Naive B cell (primary cell): Measurements from ENCODE around the gene TGFBR3. TPM values are rescaled to one million over a fixed set of nuclear protein-coding genes. Genes with fewer than 3 reads are reported as not detected.
A peak's percentile ranks its signal among the peaks of the same experiment; 100 is the strongest.

Source experiments
- ATAC-seq, 2 donors: fragments of 150-1000 bp; cut with Tn5 transposase; 2 replicates each; pipeline ENCODE4 v1.10.0; 2021; ENCODE audit warnings: low read depth in 2 of 2, mild to moderate bottlenecking in 2 of 2, moderate library complexity in 2 of 2
- DNase-seq: peaks from one replicate; pipeline ENCODE4 v3.0.0; 2022
- H3K27ac Mint-ChIP-seq, 6 donors: one replicate each; pipeline ENCODE4 v1.8.0; 2020 to 2022; ENCODE audit warnings: mild to moderate bottlenecking in 6 of 6, mixed read lengths in 6 of 6, moderate library complexity in 5 of 6, inconsistent platforms in 2 of 6
- H3K27me3 Mint-ChIP-seq, 3 donors: one replicate each; pipeline ENCODE4 v1.8.0; 2021 to 2022; ENCODE audit warnings: mixed read lengths in 3 of 3, mild to moderate bottlenecking in 1 of 3
- H3K36me3 Mint-ChIP-seq, 2 donors: one replicate each; pipeline ENCODE4 v1.8.0; 2020 to 2022; ENCODE audit warnings: mixed read lengths in 2 of 2, inconsistent platforms in 1 of 2, mild to moderate bottlenecking in 1 of 2
- H3K4me1 Mint-ChIP-seq, 3 donors: one replicate each; pipeline ENCODE4 v1.8.0; 2020 to 2022; ENCODE audit warnings: mixed read lengths in 3 of 3, inconsistent platforms in 1 of 3, mild to moderate bottlenecking in 1 of 3, moderate library complexity in 1 of 3
- H3K4me3 Mint-ChIP-seq, 8 donors: one replicate each; pipeline ENCODE4 v1.8.0; 2020 to 2022; ENCODE audit warnings: mild to moderate bottlenecking in 8 of 8, mixed read lengths in 8 of 8, moderate library complexity in 8 of 8, inconsistent platforms in 2 of 8
- H3K9me3 Mint-ChIP-seq, 7 donors: one replicate each; pipeline ENCODE4 v1.8.0; 2020 to 2022; ENCODE audit warnings: mixed read lengths in 7 of 7, mild to moderate bottlenecking in 5 of 7, inconsistent platforms in 2 of 7, moderate library complexity in 1 of 7
- polyA plus RNA-seq, 6 donors: library from polyadenylated mRNA; unstranded; fragments of 300-500 nt; fragmentation: Illumina TruSeq; gene quantifications; one replicate each; pipeline ENCODE4 v1.2.3, GENCODE V29; 2021; ENCODE audit warnings: low read depth in 6 of 6

The TGFBR3 gene
- polyA plus RNA-seq, 6 donors from 2014 or later, result 0.04 to 0.43 (median 0.31) TPM

DNA sequence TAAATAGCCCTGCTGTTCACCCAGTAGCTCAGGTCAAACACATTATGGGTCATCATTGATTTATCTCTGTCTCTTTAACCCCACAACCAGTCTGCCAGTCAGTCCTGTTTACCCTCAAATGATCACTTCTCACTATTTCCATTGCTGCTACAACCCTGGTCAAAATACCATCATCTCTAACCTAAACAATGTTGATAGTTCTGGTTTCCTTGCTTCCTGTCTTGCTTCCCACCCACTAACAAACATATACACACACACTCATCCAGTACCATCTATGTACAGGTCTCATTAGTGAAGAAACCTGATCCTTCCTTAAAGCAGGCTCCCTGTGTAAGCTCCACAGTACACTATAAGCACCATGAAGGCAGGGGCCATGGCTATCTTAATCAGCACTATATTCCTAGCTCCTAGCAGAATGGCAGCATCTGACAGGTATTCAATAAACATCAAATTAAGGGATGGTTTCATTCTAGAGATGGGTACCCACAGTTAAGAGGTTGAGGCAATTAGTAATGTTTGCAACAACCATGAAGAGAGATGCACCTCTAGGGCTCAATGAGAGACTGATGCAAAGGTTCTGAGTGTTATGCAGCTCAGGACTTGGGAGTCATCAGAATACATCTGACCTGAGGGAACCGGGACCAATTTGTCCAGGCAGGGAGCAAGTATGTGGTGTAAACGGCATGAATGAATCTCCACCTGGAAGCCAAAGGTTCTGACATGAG is 10.0 kb upstream of the TGFBR3 start:
- DNase-seq (no peak), ATAC-seq (no peak)
- H3K4me1 Mint-ChIP-seq, result no peaks in the 10 kb centered on the region
- no peaks in the 10 kb centered on the region for H3K36me3 Mint-ChIP-seq
- H3K27me3 Mint-ChIP-seq, result peaks cover 26 to 33% (median 33%) of the 10 kb centered on the region in 3 donors
- H3K27ac Mint-ChIP-seq, result peak overlapping the region in 1 of 6 donors; percentile 0
- no peak overlapping the region for H3K4me3 Mint-ChIP-seq
- H3K9me3 Mint-ChIP-seq, result peaks cover 0 to 2% (median 0%) of the 10 kb centered on the region in 7 donors

DNA sequence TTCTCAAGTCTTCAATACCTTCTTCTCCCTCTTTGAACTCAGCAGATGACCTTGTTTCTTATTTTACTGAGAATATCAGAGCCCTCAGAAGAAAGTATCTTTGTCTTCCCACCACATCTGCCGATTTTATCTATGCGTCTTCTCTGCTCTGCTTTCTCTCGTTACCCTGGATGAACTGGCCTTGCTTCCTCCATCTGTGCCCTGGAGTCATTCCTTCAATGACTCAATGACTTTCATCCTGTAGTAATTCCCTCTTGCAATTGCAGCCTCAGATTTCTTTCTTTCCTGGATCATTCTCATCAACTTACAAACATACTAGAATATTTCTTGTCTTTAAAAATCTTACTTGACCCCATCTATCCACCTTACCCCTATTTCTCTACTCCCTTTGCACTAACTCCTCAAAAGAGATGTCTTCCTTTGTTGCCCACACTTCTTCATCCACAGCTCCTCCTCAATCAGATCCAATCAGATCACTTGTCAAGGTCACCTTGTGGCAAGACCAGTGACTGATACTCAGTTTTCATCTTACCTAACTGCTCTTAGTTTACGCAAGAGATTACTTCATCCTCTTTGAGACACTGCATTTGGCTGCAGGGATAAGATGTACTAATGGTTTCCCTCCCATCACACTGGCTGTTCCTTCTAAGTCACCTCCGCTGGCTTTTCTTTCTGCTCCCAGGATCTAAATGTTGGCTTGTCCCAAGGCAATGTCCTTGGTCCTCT is 8.2 kb upstream of the TGFBR3 start:
- DNase-seq, result no peak
- ATAC-seq, result no peak
- Mint-ChIP-seq H3K27ac (no peak overlapping the region), H3K9me3 (peaks cover 0 to 2% (median 0%) of the 10 kb centered on the region in 7 donors), H3K27me3 (peaks cover 26 to 36% (median 32%) of the 10 kb centered on the region in 3 donors), H3K4me1 (no peaks in the 10 kb centered on the region), H3K36me3 (no peaks in the 10 kb centered on the region), H3K4me3 (no peak overlapping the region)

DNA sequence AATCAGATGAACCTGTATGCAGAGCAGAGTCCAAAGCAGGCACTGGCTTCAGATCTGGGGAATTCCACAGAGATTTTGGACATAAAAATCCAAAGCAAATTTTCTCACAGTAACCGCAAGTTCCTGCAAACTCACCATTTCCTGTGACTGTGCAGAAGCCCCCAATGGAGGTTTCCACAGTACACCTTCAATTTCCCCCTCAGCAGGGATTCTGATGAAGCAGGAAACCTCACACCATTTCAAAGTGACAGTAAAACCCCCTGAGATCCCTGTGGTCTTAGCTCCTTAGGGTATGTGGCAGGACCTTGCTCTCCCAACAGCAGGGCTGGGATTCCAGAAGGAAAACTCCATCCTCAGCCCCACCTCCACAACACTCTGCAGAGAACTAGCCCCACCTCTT is 6.0 kb upstream of the TGFBR3 start:
- Mint-ChIP-seq H3K9me3 (peaks cover 0 to 4% (median 0%) of the 10 kb centered on the region in 7 donors), H3K4me1 (no peaks in the 10 kb centered on the region), H3K27ac (no peak overlapping the region), H3K36me3 (no peaks in the 10 kb centered on the region), H3K4me3 (no peak overlapping the region), H3K27me3 (peaks cover 34 to 44% (median 40%) of the 10 kb centered on the region in 3 donors)
- DNase-seq (no peak), ATAC-seq (no peak)

DNA sequence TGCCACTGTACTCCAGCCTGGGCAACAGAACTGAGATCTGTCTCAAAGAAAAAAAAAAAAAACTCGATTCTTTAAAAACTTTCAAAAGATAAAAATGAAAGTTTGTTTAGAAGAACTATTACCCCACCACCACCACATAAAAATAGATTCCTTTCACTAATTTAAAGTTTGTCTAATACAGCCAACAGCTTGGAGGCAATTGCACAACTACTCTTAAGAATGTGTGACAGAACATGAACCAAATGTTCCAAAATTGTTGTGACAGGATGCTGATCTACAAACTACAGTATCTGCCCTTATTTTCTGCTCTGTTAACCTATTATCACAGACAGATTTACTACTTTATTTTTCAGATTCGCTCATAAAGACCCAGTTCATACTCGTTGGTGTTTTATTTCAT is 5.5 kb upstream of the TGFBR3 start:
- peaks cover 0 to 4% (median 0%) of the 10 kb centered on the region in 7 donors for H3K9me3 Mint-ChIP-seq
- no peak overlapping the region for H3K4me3 Mint-ChIP-seq
- no peak for ATAC-seq
- no peak overlapping the region for H3K27ac Mint-ChIP-seq
- peaks cover 39 to 48% (median 44%) of the 10 kb centered on the region in 3 donors for H3K27me3 Mint-ChIP-seq
- DNase-seq, result no peak
- peaks cover 3 to 5% (median 4%) of the 10 kb centered on the region in 3 donors for H3K4me1 Mint-ChIP-seq
- H3K36me3 Mint-ChIP-seq, result no peaks in the 10 kb centered on the region

DNA sequence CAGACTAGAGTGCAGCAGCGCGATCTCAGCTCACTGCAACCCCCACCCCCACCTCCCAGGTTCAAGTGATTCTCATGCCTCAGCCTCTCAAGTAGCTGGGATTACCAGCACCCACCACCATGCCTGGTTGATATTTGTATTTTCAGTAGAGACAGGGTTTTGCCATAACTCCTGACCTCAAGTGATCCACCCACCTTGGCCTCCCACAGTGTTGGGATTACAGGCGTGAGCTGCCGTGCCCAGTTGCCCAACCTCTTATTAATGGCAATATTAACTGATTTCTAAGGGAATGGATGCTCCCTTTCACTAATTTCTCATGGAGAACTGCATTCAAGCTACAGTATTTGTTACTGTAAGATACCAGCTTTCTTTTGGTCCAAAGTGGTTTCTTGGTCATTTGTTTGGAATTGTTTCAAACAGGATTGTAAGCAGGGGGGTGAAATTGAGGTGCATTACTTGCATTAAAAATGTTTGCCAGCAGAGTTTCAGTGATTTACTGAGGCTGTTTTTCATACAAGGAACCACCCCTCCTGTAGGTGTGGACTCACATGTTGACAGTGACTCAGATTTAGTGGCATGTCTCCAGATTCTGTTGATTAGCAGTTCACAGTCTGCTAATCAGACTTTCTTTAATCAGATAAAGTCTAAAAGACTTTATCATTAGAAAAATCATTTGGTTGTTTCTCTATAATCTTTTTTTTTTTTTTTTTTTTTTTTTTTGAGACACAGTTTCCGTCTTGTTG is 3.9 kb upstream of the TGFBR3 start:
- Mint-ChIP-seq H3K27me3 (peaks cover 33 to 43% (median 40%) of the 10 kb centered on the region in 3 donors), H3K36me3 (peaks cover 0 to 5% of the 10 kb centered on the region in 2 donors), H3K4me3 (peak overlapping the region in 1 of 8 donors; percentile 21), H3K9me3 (peaks cover 0 to 4% (median 0%) of the 10 kb centered on the region in 7 donors), H3K4me1 (peaks cover 9 to 12% (median 9%) of the 10 kb centered on the region in 3 donors), H3K27ac (no peak overlapping the region)
- DNase-seq (no peak), ATAC-seq (no peak)

DNA sequence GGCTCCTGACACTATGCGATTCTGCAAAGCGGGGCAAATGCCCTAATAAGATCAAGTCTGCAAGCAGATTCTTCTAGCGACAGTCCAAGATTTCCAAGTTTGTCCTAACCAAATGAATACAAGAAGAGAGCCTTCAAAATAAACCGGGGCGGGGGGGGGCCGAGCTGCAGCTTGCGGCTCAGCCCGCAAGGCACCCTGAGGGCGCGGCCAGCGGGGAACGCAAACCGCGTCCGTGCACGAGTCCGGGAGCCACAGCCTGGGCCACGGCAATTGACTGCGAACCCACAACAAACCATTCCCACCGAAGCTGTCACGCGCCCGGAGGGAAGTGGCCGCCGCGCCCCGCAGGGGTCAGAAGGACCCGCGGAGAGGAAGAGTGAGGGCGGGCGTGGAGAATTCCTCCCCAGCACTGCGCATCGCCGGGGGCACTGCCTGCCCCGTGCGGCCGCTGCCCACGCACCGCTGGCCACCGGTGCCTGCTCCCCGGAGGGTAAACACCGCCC is 687 bp downstream of the TGFBR3 start:
- H3K4me3 Mint-ChIP-seq, result peak overlapping the region; percentile 67 to 93 (median 87)
- peaks cover 16 to 20% (median 19%) of the 10 kb centered on the region in 3 donors for H3K4me1 Mint-ChIP-seq
- no peak overlapping the region for H3K27ac Mint-ChIP-seq
- H3K27me3 Mint-ChIP-seq, result peaks cover 42 to 56% (median 55%) of the 10 kb centered on the region in 3 donors
- H3K36me3 Mint-ChIP-seq, result peaks cover 0 to 7% of the 10 kb centered on the region in 2 donors
- DNase-seq, result no peak
- peak; percentile 24 to 30 for ATAC-seq
- peaks cover 0 to 4% (median 0%) of the 10 kb centered on the region in 7 donors for H3K9me3 Mint-ChIP-seq

- H3K27me3 Mint-ChIP-seq, result peaks cover 42 to 55% (median 51%) of the 10 kb centered on the region in 3 donors
- peak overlapping the region in 1 of 6 donors; percentile 16 for H3K27ac Mint-ChIP-seq
- H3K36me3 Mint-ChIP-seq, result peaks cover 0 to 7% of the 10 kb centered on the region in 2 donors
- peak in 1 of 2 donors; percentile 32 for ATAC-seq
- H3K4me3 Mint-ChIP-seq, result peak overlapping the region; percentile 67 to 93 (median 87)
- H3K9me3 Mint-ChIP-seq, result peaks cover 0 to 4% (median 0%) of the 10 kb centered on the region in 7 donors
- DNase-seq, result no peak
- H3K4me1 Mint-ChIP-seq, result peaks cover 16 to 20% (median 19%) of the 10 kb centered on the region in 3 donors
Measured at GRCh38 chr1:91884459-91885212, 1.3 kb downstream of the TGFBR3 start.

DNA sequence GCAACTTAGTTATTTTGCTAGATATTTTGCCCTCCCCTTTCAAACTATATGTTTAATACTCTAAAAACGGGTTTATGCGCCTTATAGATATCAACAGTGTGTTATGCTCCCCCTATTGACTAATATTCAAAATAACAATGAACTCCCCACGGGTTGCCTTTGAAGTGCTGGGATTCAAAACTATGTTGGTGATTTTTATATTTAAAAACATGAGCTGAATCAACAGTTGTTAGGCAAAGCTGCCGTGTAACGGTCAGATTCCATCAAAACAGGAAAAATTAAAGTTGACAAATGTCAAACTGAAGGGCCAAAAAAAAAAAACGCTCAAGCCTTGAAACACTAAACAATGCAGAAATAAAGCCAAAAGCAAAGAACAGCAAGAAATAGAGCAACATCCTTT is 2.5 kb downstream of the TGFBR3 start:
- no peaks in the 10 kb centered on the region for H3K9me3 Mint-ChIP-seq
- H3K36me3 Mint-ChIP-seq, result peaks cover 0 to 7% of the 10 kb centered on the region in 2 donors
- peaks cover 42 to 51% (median 47%) of the 10 kb centered on the region in 3 donors for H3K27me3 Mint-ChIP-seq
- ATAC-seq (no peak), DNase-seq (no peak)
- H3K4me1 Mint-ChIP-seq, result peaks cover 16 to 20% (median 19%) of the 10 kb centered on the region in 3 donors
- peak overlapping the region in 4 of 8 donors; percentile 0 to 93 (median 42) for H3K4me3 Mint-ChIP-seq
- H3K27ac Mint-ChIP-seq, result no peak overlapping the region

- peaks cover 0 to 7% of the 10 kb centered on the region in 2 donors for H3K36me3 Mint-ChIP-seq
- no peak overlapping the region for H3K27ac Mint-ChIP-seq
- DNase-seq (no peak), ATAC-seq (no peak)
- H3K4me3 Mint-ChIP-seq, result no peak overlapping the region
- peaks cover 11 to 13% (median 13%) of the 10 kb centered on the region in 3 donors for H3K4me1 Mint-ChIP-seq
- H3K27me3 Mint-ChIP-seq, result peaks cover 36 to 43% (median 40%) of the 10 kb centered on the region in 3 donors
- no peaks in the 10 kb centered on the region for H3K9me3 Mint-ChIP-seq
Measured at GRCh38 chr1:91881280-91881679, 4.7 kb downstream of the TGFBR3 start.

- ATAC-seq (no peak), DNase-seq (no peak)
- Mint-ChIP-seq H3K36me3 (peaks cover 0 to under 1% of the 10 kb centered on the region in 2 donors), H3K4me3 (no peak overlapping the region), H3K27ac (no peak overlapping the region), H3K4me1 (peaks cover 6 to 9% (median 6%) of the 10 kb centered on the region in 3 donors), H3K9me3 (peaks cover 0 to 3% (median 0%) of the 10 kb centered on the region in 7 donors), H3K27me3 (peaks cover 43 to 44% (median 43%) of the 10 kb centered on the region in 3 donors)
Measured at GRCh38 chr1:91879733-91880132, 6.2 kb downstream of the TGFBR3 start.

GRCh38 chr1:91877574-91878208 is 8.3 kb downstream of the TGFBR3 start:
- no peaks in the 10 kb centered on the region for H3K36me3 Mint-ChIP-seq
- H3K27ac Mint-ChIP-seq, result no peak overlapping the region
- no peak overlapping the region for H3K4me3 Mint-ChIP-seq
- H3K9me3 Mint-ChIP-seq, result peaks cover 0 to 3% (median 0%) of the 10 kb centered on the region in 7 donors
- H3K27me3 Mint-ChIP-seq, result peaks cover 24 to 33% (median 32%) of the 10 kb centered on the region in 3 donors
- DNase-seq (no peak), ATAC-seq (no peak)
- no peaks in the 10 kb centered on the region for H3K4me1 Mint-ChIP-seq
